HepG2 (cell line): ENCODE measurements around the gene SINHCAF. TPM values are rescaled to one million over a fixed set of nuclear protein-coding genes. Genes with fewer than 3 reads are reported as not detected.

Source experiments
- ATAC-seq: fragments of 200-7000 bp; cut with Tn5 transposase; 3 replicates; pipeline ENCODE4 v1.9.1; 2020; ENCODE audit warnings: mild to moderate bottlenecking, moderate library complexity
- BruUV-seq: library from RNA; stranded (reverse); fragments of 400-500 nt; replicated peaks from 2 replicates; lab custom pipeline; 2021; lab: Mats Ljungman, UMichigan
- CTCF ChIA-PET: fragments of 300-600 bp; formaldehyde crosslinking; extraction: SDS; loops from one replicate; lab custom pipeline; 2021; ENCODE audit warnings: low total read pairs, inconsistent platforms, low intra/inter-chr PET ratio; lab: Yijun Ruan, JAX
- POLR2A ChIA-PET: fragments of 350-600 bp; sonication (Branson Sonifier 250); formaldehyde crosslinking; loops from one replicate; lab custom pipeline; 2020; ENCODE audit warnings: antibody characterized with exemption, inconsistent platforms; lab: Yijun Ruan, JAX
- DNase-seq: peaks from one replicate; pipeline ENCODE4 v3.0.0-alpha.2; 2015; ENCODE audit warnings: low spot score
- FAIRE-seq: peaks from 3 replicates; lab custom pipeline; 2011; peaks lifted over from hg19 to GRCh38; lab: Jason Lieb, UNC
- H2AFZ ChIP-seq: one replicate; pipeline ENCODE4 v1.6.1; 2011; ENCODE audit warnings: low read length, inconsistent platforms
- H3K27ac ChIP-seq: fragments of 300-600 bp; 3 replicates; pipeline ENCODE4 v1.8.0; 2011; ENCODE audit warnings: mixed run types, mild to moderate bottlenecking, mixed read lengths, low read length, inconsistent platforms; ENCODE audit not compliant: insufficient read depth; ENCODE audit errors: extremely low read length
- H3K27me3 ChIP-seq, 2 experiments: fragments of 200-600 bp in 1 of 2; 2 replicates in 1 of 2; 3 replicates in 1 of 2; pipeline versions ENCODE4 v1.6.0 to v1.8.0; 2011; ENCODE audit warnings: low read length in 2 of 2, mild to moderate bottlenecking in 2 of 2, moderate library complexity in 2 of 2, inconsistent platforms in 1 of 2; ENCODE audit not compliant: insufficient read depth in 2 of 2, control insufficient read depth in 1 of 2
- H3K36me3 ChIP-seq, 2 experiments: fragments of 200-600 bp in 1 of 2; replicated peaks in 1 of 2; 2 replicates in 1 of 2; 3 replicates in 1 of 2; pipeline versions ENCODE4 v1.5.1 to v1.8.0; 2011; ENCODE audit warnings: low read length in 2 of 2, inconsistent platforms in 1 of 2; ENCODE audit not compliant: insufficient read depth in 2 of 2, control insufficient read depth in 1 of 2
- H3K4me1 ChIP-seq: 2 replicates; pipeline ENCODE4 v1.5.1; 2012; ENCODE audit warnings: low read length, inconsistent platforms; ENCODE audit not compliant: insufficient read depth
- H3K4me2 ChIP-seq: 2 replicates; pipeline ENCODE4 v1.6.0; 2011; ENCODE audit warnings: low read depth, low read length, inconsistent platforms
- H3K4me3 ChIP-seq, 3 experiments: fragments of 200-600 bp in 1 of 3; sonication (generic), shearing (Covaris generic) in 1 of 3; replicated peaks in 1 of 3; 2 replicates each; pipeline ENCODE4 v1.5.1; 2011 to 2016; ENCODE audit warnings: low read length in 3 of 3, inconsistent platforms in 2 of 3, low read depth in 2 of 3, mild to moderate bottlenecking in 2 of 3, control low read depth in 1 of 3, mixed read lengths in 1 of 3; ENCODE audit not compliant: insufficient read depth in 1 of 3
- H3K79me2 ChIP-seq: one replicate; pipeline ENCODE4 v1.6.1; 2011; ENCODE audit warnings: low read length, inconsistent platforms; ENCODE audit not compliant: insufficient read depth
- H3K9ac ChIP-seq: 2 replicates; pipeline ENCODE4 v1.6.0; 2011; ENCODE audit warnings: mild to moderate bottlenecking, low read depth, low read length, inconsistent platforms; ENCODE audit not compliant: insufficient read depth
- H3K9me3 ChIP-seq: 2 replicates; pipeline ENCODE4 v1.5.1; 2012; ENCODE audit warnings: mild to moderate bottlenecking, low read length
- H4K20me1 ChIP-seq: 2 replicates; pipeline ENCODE4 v1.6.0; 2011; ENCODE audit warnings: inconsistent platforms, mild to moderate bottlenecking, low read length, moderate library complexity; ENCODE audit not compliant: insufficient read depth
- ESRRA ChIP-seq: sonication (generic); formaldehyde crosslinking; IDR thresholded peaks from 2 replicates; pipeline ENCODE4 v1.5.1; 2020; ENCODE audit warnings: mild to moderate bottlenecking, low read depth, missing genetic modification reagents
- GFI1 ChIP-seq: sonication (generic); formaldehyde crosslinking; IDR thresholded peaks from 2 replicates; pipeline ENCODE4 v1.5.0; 2020; ENCODE audit warnings: missing genetic modification reagents, mild to moderate bottlenecking, borderline replicate concordance
- KAT7 ChIP-seq: IDR thresholded peaks from 2 replicates; pipeline ENCODE4 v1.6.1; 2018; ENCODE audit warnings: borderline replicate concordance, missing compliant biosample characterization
- KDM1A ChIP-seq: IDR thresholded peaks from 2 replicates; pipeline ENCODE4 v1.6.1; 2016; ENCODE audit warnings: missing compliant biosample characterization
- RBM22 ChIP-seq: fragments of 200-400 bp; formaldehyde crosslinking; optimal IDR thresholded peaks from 2 replicates; pipeline ENCODE3; 2017; ENCODE audit warnings: mild to moderate bottlenecking, low read length, moderate library complexity
- SOX5 ChIP-seq: IDR thresholded peaks from 2 replicates; pipeline ENCODE4 v1.6.1; 2016; ENCODE audit warnings: borderline replicate concordance
- SSRP1 ChIP-seq: IDR thresholded peaks from 2 replicates; pipeline ENCODE4 v1.6.1; 2016; ENCODE audit warnings: control low read depth
- TBL1XR1 ChIP-seq: fragments of 150-350 bp; IDR thresholded peaks from 2 replicates; pipeline ENCODE4 v1.6.1; 2014; ENCODE audit warnings: borderline replicate concordance, low read length; ENCODE audit not compliant: partially characterized antibody
- TBP ChIP-seq: sonication (generic); formaldehyde crosslinking; IDR thresholded peaks from 2 replicates; pipeline ENCODE4 v1.5.0; 2020; ENCODE audit warnings: missing genetic modification reagents
- TCF7 ChIP-seq: sonication (generic); IDR thresholded peaks from 2 replicates; pipeline ENCODE4 v1.6.1; 2016; ENCODE audit warnings: antibody characterized with exemption, low read depth
- ZFP36 ChIP-seq: fragments of 150-350 bp; IDR thresholded peaks from 2 replicates; pipeline ENCODE4 v1.6.1; 2018; ENCODE audit warnings: borderline replicate concordance, low read length, low read depth; ENCODE audit not compliant: partially characterized antibody
- ZNF431 ChIP-seq: sonication (generic); formaldehyde crosslinking; IDR thresholded peaks from 2 replicates; pipeline ENCODE4 v1.9.0; 2022; ENCODE audit warnings: missing genetic modification reagents, low read depth, mild to moderate bottlenecking, borderline replicate concordance
- ZNF773 ChIP-seq: sonication (generic); formaldehyde crosslinking; IDR thresholded peaks from 2 replicates; pipeline ENCODE4 v1.4.0; 2020; ENCODE audit warnings: missing genetic modification reagents, borderline replicate concordance
- WGBS: methylation state at CpG from one replicate; pipeline ENCODE4 v1.1.6; 2017; ENCODE audit warnings: low lambda C conversion rate; 5-methylcytosine and 5-hydroxymethylcytosine counted together
- in situ Hi-C: cut with HindIII; loops from 2 replicates; pipeline ENCODE4 v1.10.0; 2017; ENCODE audit warnings: low pct_unique_long_range_greater_than_20kb; ENCODE audit not compliant: extremely low pct_ligation_motif_present
- intact Hi-C: fragments of 100-400 bp; cut with micrococcal nuclease; formaldehyde crosslinking; loops from one replicate; pipeline ENCODE4 v1.10.0; 2022; ENCODE audit not compliant: unreplicated experiment
- polyA plus RNA-seq, 8 experiments: library from polyadenylated mRNA; depleted of rRNA in 3 of 8; stranded (reverse) in 7 of 8; unstranded in 1 of 8; fragments of >200 nt; fragmentation: Illumina TruSeq in 4 of 8; extraction: Trizol in 4 of 8; gene quantifications; 2 replicates each; pipeline versions ENCODE4 v1.2.1 to v1.2.3, GENCODE V29; 2011 to 2016; ENCODE audit warnings: low read depth in 4 of 8, missing spikeins in 1 of 8, mixed read lengths in 1 of 8; ENCODE audit not compliant: insufficient read depth in 1 of 8
- total RNA-seq, 5 experiments: library from RNA; depleted of rRNA; stranded (reverse); fragments of >200 nt; fragmentation: Illumina TruSeq; extraction: Trizol; gene quantifications; 2 replicates each; pipeline ENCODE4 v1.2.3, GENCODE V29; 2016; ENCODE audit warnings: low read depth in 1 of 5
- TF ChIP-seq, protein P1 (sequence below): sonication (generic); formaldehyde crosslinking; IDR thresholded peaks from 2 replicates; pipeline ENCODE4 v1.8.0; 2022; ENCODE audit warnings: mild to moderate bottlenecking, missing genetic modification reagents; ENCODE audit not compliant: insufficient replicate concordance

SINHCAF gene
- total and polyA plus RNA-seq, 2 of the 13 experiments (the other 11 are each of a cell fraction or from before 2014, with no cell fraction given) = 54.6 to 97.8 TPM

DNA sequence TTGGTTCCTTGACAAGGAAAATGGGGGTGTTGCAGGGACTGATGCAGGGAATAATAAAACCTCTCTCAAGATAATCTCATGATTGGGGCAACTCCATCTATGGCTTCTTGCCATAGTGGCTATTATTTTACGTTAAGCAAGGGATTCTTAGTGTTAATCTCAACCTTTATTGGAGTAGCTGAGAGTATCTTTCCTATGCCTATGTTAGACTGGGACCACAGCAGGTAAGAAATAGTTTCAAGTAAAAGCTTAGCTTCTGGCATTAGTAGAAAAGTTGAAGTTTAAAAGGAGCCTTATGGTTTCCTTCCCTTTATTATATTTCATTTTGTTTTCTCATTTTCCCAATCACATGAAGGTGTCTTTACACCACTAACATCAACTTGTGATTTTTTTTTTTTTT lies 16.7 kb downstream of the SINHCAF start:
- DNase-seq (no peak), ATAC-seq (no peak), FAIRE-seq (no peak)
- Histone ChIP-seq H3K4me2 (no peak overlapping the region), H3K9me3 (no peaks in the 10 kb centered on the region), H4K20me1 (peaks cover 94% of the 10 kb centered on the region), H3K4me1 (peaks cover 10% of the 10 kb centered on the region), H3K36me3 (peaks cover 5 to 48% of the 10 kb centered on the region in 2 experiments; a peak in 4 of 5 replicates), H3K9ac (no peak overlapping the region), H3K79me2 (peaks cover 97% of the 10 kb centered on the region), H3K27ac (no peak overlapping the region), H2AFZ (no peak overlapping the region), H3K27me3 (no peaks in the 10 kb centered on the region), H3K4me3 (no peak overlapping the region)
- in situ Hi-C loops (no loop called here), intact Hi-C loops (no loop called here)
- BruUV-seq = no TSS peak
- POLR2A ChIA-PET = no interaction called here
- CTCF ChIA-PET = no interaction called here
- WGBS = 100% methylated on average over 1 of the region's 1 CpG
- no peak for TF ChIP-seq SSRP1
- peak; percentile 64 for TF ChIP-seq RBM22
- TF ChIP-seq ZNF773 (CRISPR knock-in tag) = no peak
- no peak for TF ChIP-seq GFI1 (CRISPR knock-in tag)
- TF ChIP-seq KAT7 (CRISPR knock-in tag) = no peak
- TF ChIP-seq, protein P1, sequence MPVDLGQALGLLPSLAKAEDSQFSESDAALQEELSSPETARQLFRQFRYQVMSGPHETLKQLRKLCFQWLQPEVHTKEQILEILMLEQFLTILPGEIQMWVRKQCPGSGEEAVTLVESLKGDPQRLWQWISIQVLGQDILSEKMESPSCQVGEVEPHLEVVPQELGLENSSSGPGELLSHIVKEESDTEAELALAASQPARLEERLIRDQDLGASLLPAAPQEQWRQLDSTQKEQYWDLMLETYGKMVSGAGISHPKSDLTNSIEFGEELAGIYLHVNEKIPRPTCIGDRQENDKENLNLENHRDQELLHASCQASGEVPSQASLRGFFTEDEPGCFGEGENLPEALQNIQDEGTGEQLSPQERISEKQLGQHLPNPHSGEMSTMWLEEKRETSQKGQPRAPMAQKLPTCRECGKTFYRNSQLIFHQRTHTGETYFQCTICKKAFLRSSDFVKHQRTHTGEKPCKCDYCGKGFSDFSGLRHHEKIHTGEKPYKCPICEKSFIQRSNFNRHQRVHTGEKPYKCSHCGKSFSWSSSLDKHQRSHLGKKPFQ (CRISPR knock-in tag) = no peak
- TF ChIP-seq TCF7 = no peak
- no peak for TF ChIP-seq TBP (CRISPR knock-in tag)

DNA sequence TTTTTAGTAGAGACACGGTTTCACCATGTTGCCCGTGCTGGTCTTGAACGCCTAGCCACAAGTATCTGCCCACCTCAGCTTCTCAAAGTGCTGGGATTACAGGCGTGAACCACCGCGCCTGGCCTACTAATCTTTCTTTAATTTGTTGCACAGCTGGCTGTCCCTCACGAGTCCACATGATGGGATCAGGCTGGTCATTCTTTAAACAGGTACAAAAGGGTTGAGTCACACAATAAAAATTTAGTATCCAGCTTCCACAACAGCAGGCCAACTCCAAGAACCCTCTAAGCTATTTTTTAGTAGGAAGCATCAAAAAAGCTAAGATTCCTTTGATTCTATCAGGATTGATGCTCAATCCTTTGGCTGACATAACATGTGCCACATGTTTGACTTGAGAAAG lies 17.8 kb downstream of the SINHCAF start:
- DNase-seq = no peak
- H3K4me3 ChIP-seq = no peak overlapping the region
- intact Hi-C loops = no loop called here
- ChIA-PET CTCF (no interaction called here), POLR2A (no interaction called here)
- no peak for FAIRE-seq
- H3K36me3 ChIP-seq = peaks cover 7 to 58% of the 10 kb centered on the region in 2 experiments
- H3K4me1 ChIP-seq = peaks cover 22% of the 10 kb centered on the region
- no peak overlapping the region for H3K4me2 ChIP-seq
- H3K27me3 ChIP-seq = no peaks in the 10 kb centered on the region
- H3K79me2 ChIP-seq = peaks cover 98% of the 10 kb centered on the region
- H4K20me1 ChIP-seq = peaks cover 96% of the 10 kb centered on the region
- no peaks in the 10 kb centered on the region for H3K9me3 ChIP-seq
- H3K9ac ChIP-seq = no peak overlapping the region
- H2AFZ ChIP-seq = no peak overlapping the region
- WGBS = 99% methylated on average over 7 of the region's 7 CpGs
- BruUV-seq = no TSS peak
- no peak for ATAC-seq
- H3K27ac ChIP-seq = no peak overlapping the region
- in situ Hi-C loops = no loop called here
- TF ChIP-seq ZFP36 (no peak), SOX5 (CRISPR knock-in tag) (no peak), ESRRA (CRISPR knock-in tag) (no peak), ZNF431 (CRISPR knock-in tag) (no peak), KDM1A (CRISPR knock-in tag) (no peak), TBL1XR1 (no peak)
